HepG2 (cell line): ENCODE data around the gene POM121.
"Not testable (repeated sequence)": the region's sequence is repeated elsewhere in the genome, so short reads cannot be mapped to it uniquely, and the experiment has no call there.

Experiments
- CBX5 ChIP-seq: sonication (generic); formaldehyde crosslinking; IDR thresholded peaks from 2 replicates; pipeline ENCODE4 v1.4.0; 2020; ENCODE audit warnings: missing genetic modification reagents, borderline replicate concordance
- CREBL2 ChIP-seq: sonication (generic); formaldehyde crosslinking; IDR thresholded peaks from 2 replicates; pipeline ENCODE4 v1.8.1; 2023; ENCODE audit warnings: missing genetic modification reagents, mild to moderate bottlenecking, borderline replicate concordance
- ISX ChIP-seq: sonication (generic); formaldehyde crosslinking; conservative IDR thresholded peaks from 2 replicates; pipeline ENCODE4 v1.5.0; 2020; ENCODE audit warnings: missing genetic modification reagents
- MXI1 ChIP-seq: IDR thresholded peaks from 3 replicates; pipeline ENCODE4 v1.6.1; 2012; ENCODE audit warnings: low read depth, low read length, inconsistent platforms, borderline replicate concordance
- POLR2AphosphoS5 ChIP-seq: IDR thresholded peaks from 2 replicates; pipeline ENCODE4 v1.6.1; 2012; ENCODE audit warnings: low read depth, low read length
- PRDM10 ChIP-seq: sonication (generic); formaldehyde crosslinking; IDR thresholded peaks from 2 replicates; pipeline ENCODE4 v1.4.0; 2020; ENCODE audit warnings: low read depth, missing genetic modification reagents

GRCh38 chr7:72974781-72975180, 49.9 kb downstream of the POM121 start:
- TF ChIP-seq POLR2AphosphoS5; PRDM10 (CRISPR knock-in tag); MXI1; ISX (CRISPR knock-in tag); CREBL2 (CRISPR knock-in tag); CBX5 (CRISPR knock-in tag): not testable (repeated sequence)
